GM19025 (cell line): Measurements from ENCODE around the gene MGRN1.
A peak's percentile ranks its signal among the peaks of the same experiment; 100 is the strongest.
"Not testable (repeated sequence)": the region's sequence is repeated elsewhere in the genome, so short reads cannot be mapped to it uniquely, and the experiment has no call there.

Source experiments
- ATAC-seq: cut with Tn5 transposase; IDR thresholded peaks from one replicate; pipeline ENCODE4 v1.9.1; 2021; ENCODE audit warnings: mild to moderate bottlenecking, low read depth, moderate library complexity; ENCODE audit not compliant: unreplicated experiment

The MGRN1 gene

DNA sequence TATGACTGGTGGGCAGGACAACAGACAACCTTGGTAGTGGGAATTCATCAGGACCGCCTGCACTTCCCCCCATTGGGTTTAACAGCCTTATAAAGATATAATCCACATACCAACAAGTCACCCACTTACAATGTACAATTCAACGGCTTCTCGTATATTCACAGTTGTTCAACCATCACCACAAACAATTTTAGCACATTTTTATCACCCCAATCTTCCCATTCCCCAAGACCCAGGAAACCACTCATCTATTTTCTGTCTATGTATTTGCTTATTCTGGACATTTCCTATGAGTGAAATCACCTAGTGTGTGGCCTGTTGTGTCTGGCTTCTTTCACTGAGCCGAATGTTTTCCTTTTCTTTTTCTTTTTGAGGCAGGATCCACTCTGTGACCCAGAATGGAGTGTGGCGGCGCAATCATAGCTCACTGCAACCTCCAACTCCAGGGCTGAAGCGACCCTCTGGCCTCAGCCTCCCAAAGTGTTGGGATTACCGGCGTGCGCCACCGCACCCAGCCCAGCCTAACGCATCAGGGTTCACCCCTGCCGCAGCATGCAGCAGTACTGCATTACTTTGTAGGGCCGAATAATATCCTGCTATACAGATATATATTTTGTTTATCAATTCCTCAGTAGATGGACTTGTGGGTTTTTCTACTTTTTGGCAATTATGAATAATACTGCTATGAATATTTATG lies 98.6 kb downstream of the MGRN1 start:
- no peak for ATAC-seq

GRCh38 chr16:4724661-4725270 lies 100.1 kb downstream of the MGRN1 start:
- ATAC-seq, result no peak

GRCh38 chr16:4726616-4727015 lies 102.0 kb downstream of the MGRN1 start:
- ATAC-seq, result no peak

GRCh38 chr16:4728676-4729075 lies 104.0 kb downstream of the MGRN1 start:
- ATAC-seq, result no peak

DNA sequence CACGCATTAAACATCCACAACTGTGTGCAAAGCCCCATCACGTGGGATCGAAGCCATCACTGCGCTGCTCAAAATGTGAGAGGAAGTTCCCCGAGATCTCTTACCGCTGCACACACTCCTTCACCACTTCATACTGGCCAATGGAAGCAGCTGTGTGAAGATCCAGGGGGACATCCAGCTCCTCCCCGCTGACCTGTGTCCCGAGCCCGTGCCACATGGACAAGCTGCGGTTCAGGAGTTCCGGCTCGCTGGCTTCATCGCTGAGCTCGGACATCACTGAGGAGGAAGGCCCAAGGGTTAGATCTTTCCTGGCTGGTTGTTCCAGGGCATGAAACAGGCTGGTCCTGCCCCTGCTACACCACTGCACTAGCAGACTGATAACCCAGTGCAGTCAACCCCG lies 105.2 kb downstream of the MGRN1 start:
- no peak for ATAC-seq

- ATAC-seq, result no peak
Observed at GRCh38 chr16:4733211-4733742, 108.7 kb downstream of the MGRN1 start.

DNA sequence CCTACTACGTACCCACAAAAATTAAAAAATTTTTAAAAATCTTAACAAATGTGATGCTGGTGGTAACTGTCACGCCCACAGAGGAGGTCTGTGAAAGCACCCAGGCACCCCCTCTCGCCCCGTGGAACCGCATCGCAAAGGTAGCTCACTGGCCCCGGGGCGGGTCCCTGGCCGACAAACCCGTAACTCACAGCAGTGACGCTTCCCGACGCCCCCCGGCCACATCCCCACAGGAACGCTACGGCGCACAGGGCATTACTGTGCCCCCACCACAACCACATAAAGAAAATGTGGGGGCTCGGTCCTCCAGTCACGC lies 109.1 kb downstream of the MGRN1 start:
- ATAC-seq, result no peak

DNA sequence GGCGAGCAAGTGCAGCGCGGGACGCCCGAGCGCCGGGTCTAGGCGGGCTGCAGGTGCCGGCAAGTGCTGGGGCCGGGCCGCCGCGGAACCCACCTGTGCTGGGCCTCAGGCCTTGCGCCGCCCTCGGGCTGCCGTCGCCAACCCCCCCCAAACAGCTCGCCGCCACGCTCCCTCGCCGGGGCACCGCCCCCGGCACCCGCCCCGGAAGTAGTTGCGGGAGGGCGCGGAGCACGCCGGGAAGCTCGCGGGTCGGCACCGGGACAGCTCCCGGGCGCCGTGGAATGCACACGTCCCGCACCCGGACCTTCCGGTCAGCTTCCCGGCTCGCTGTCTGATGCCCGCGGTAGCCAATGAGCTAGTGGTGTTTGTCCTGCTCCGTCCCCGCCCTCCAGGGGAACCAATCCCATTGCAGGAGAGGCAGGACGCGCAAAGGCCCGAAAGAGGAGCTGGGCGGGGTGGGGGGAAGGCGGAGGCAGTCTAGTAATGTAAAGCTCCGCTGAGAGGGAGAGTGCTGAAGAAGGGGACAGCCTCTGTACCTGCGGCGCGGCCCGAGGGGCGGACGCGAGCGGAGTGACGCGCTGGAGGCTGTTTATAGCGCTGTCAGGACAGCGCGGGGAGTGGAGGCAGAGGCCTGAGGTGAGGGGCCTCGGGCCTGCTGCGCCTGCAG lies 109.6 kb downstream of the MGRN1 start, which contains the start of the genes ANKS3 and DNAAF8:
TSS of gene ANKS3 (minus strand) at position 209 of the 667 bp plus-strand sequence. CDS start 4,122 bp downstream, outside the sequence.
TSS of gene DNAAF8 (plus strand) at position 475 of the 667 bp plus-strand sequence. CDS start 1,978 bp downstream, outside the sequence.
- ATAC-seq, result peak; percentile 83

GRCh38 chr16:4734730-4735535 lies 110.3 kb downstream of the MGRN1 start:
- peak; percentile 38 for ATAC-seq

- ATAC-seq, result no peak
Observed at GRCh38 chr16:4736546-4736945, 111.9 kb downstream of the MGRN1 start.

- ATAC-seq, result no peak
Observed at GRCh38 chr16:4737545-4737944, 112.9 kb downstream of the MGRN1 start.

DNA sequence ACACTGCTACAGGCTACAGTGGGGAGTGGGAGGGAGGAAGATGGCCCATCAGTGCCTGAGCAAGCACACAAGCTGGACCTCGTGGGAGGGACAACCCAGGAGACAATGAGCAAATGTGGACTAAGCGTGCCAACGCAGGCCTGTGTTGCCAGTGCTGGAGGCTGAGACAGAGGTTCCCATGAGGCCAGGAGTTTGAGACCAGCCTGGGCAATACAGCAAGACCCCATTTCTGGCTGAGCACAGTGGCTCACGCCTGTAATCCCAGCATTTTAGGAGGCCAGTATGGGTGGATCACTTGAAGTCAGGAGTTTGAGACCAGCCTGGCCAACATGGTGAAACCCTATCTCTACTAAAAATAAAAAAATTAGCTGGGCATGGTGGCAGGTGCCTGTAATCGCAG lies 113.7 kb downstream of the MGRN1 start:
- not testable (repeated sequence) for ATAC-seq
